NCI-H1930 (cell line): ENCODE data around the gene CD84.
"Not testable (repeated sequence)": the region's sequence is repeated elsewhere in the genome, so short reads cannot be mapped to it uniquely, and the experiment has no call there.

Experiments
- DNase-seq, 2 experiments: peaks; one replicate each; lab custom pipeline; 2025; lab: John Stamatoyannopoulos, UW

The CD84 gene

GRCh38 chr1:160579216-160579701 is at the start of gene CD84:
Gene CD84, minus strand, starts transcription at chr1:160579496. Its CDS starts 59 bp downstream, at chr1:160579437.
- no peak for DNase-seq

GRCh38 chr1:160628799-160629263 is 49.5 kb upstream of the CD84 start:
- DNase-seq: no peak

GRCh38 chr1:160627677-160628289 is 48.5 kb upstream of the CD84 start:
- DNase-seq: not testable (repeated sequence)

- no peak for DNase-seq
Measured at GRCh38 chr1:160626509-160627342, 47.4 kb upstream of the CD84 start.

GRCh38 chr1:160625725-160626498 is 46.6 kb upstream of the CD84 start:
- no peak for DNase-seq

GRCh38 chr1:160625321-160625720 is 46.0 kb upstream of the CD84 start:
- DNase-seq: no peak

GRCh38 chr1:160624464-160624863 is 45.2 kb upstream of the CD84 start:
- no peak for DNase-seq

- no peak for DNase-seq
Measured at GRCh38 chr1:160623862-160624261, 44.6 kb upstream of the CD84 start.

- no peak for DNase-seq
Measured at GRCh38 chr1:160623227-160623633, 43.9 kb upstream of the CD84 start.

- no peak for DNase-seq
Measured at GRCh38 chr1:160622501-160623226, 43.4 kb upstream of the CD84 start.

- no peak for DNase-seq
Measured at GRCh38 chr1:160621633-160622413, 42.5 kb upstream of the CD84 start.

- no peak for DNase-seq
Measured at GRCh38 chr1:160620942-160621632, 41.8 kb upstream of the CD84 start.

GRCh38 chr1:160619742-160620277 is 40.5 kb upstream of the CD84 start:
- DNase-seq: no peak

- no peak for DNase-seq
Measured at GRCh38 chr1:160618763-160619274, 39.5 kb upstream of the CD84 start.

- no peak for DNase-seq
Measured at GRCh38 chr1:160618327-160618726, 39.0 kb upstream of the CD84 start.

- DNase-seq: no peak
Measured at GRCh38 chr1:160615660-160616059, 36.4 kb upstream of the CD84 start.

- DNase-seq: no peak
Measured at GRCh38 chr1:160614410-160614809, 35.1 kb upstream of the CD84 start.

- DNase-seq: no peak
Measured at GRCh38 chr1:160612613-160613218, 33.4 kb upstream of the CD84 start.

GRCh38 chr1:160610569-160611242 is 31.4 kb upstream of the CD84 start:
- no peak for DNase-seq
